Measurements from ENCODE around the gene CADPS2. TPM values are rescaled to one million over a fixed set of nuclear protein-coding genes. Genes with fewer than 3 reads are reported as not detected.
"Not testable (repeated sequence)": the region's sequence is repeated elsewhere in the genome, so short reads cannot be mapped to it uniquely, and the experiment has no call there.

Gene CADPS2
- total RNA-seq, 2 donors from 2014 or later: not detected

DNA sequence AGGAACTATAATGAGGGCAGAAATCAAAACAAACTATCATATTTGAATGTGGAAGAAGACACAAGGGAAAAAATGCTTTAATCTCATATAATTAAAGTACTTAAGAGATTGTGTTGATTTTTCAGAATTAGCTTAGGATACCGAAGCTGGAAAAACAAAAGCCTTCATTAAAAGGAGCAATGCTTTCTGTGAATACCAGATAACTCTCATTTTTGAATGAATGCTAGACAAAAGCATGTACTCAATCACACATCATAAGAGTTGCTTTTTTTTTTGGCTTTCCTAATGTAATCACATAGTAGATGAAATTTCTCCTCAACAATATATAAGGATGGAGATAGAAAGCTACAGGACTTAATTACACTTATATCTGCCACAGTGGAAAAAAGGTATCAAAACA is 43.3 kb downstream of the CADPS2 start:
- Mint-ChIP-seq H3K27me3 (no peaks in the 10 kb centered on the region), H3K4me1 (ENCODE audit: low read depth in 2 of 2) (no peaks in the 10 kb centered on the region), H3K27ac (no peak overlapping the region), H3K36me3 (no peaks in the 10 kb centered on the region), H3K9me3 (peaks cover 21% of the 10 kb centered on the region), H3K4me3 (no peak overlapping the region)
- DNase-seq (ENCODE audit: low spot score) (no peak), ATAC-seq (no peak)

DNA sequence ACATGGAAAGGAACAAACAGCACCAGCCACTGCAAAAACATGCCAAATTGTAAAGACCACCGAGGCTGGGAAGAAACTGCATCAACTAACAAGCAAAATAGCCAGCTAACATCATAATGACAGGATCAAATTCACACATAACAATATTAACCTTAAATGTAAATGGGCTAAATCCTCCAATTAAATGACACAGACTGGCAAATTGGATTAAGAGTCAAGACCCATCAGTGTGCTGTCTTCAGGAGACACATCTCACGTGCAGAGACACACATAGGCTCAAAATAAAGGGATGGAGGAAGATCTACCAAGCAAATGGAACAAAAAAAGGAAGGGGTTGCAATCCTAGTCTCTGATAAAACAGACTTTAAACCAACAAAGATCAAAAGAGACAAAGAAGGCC is 50.0 kb downstream of the CADPS2 start:
- DNase-seq (ENCODE audit: low spot score); H3K4me3 Mint-ChIP-seq; H3K27ac Mint-ChIP-seq; H3K4me1 Mint-ChIP-seq (ENCODE audit: low read depth in 2 of 2); ATAC-seq; H3K27me3 Mint-ChIP-seq: not testable (repeated sequence)
- H3K9me3 Mint-ChIP-seq: peaks cover 16% of the 10 kb centered on the region
- peaks cover 10% of the 10 kb centered on the region for H3K36me3 Mint-ChIP-seq

DNA sequence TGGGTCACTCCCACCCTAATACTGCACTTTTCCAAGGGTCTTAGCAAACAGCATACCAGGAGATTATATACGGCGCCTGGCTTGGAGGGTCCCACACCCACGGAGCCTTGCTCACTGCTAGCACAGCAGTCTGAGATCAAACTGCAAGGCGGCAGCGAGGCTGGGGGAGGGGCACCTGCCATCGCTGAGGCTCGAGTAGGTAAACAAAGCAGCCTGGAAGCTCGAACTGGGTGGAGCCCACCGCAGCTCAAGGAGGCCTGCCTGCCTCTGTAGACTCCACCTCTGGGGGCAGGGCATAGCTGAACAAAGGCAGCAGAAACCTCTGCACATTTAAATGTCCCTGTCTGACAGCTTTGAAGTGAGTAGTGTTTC is 51.7 kb downstream of the CADPS2 start:
- not testable (repeated sequence) for H3K4me3 Mint-ChIP-seq; ATAC-seq; H3K27me3 Mint-ChIP-seq; H3K27ac Mint-ChIP-seq; H3K4me1 Mint-ChIP-seq (ENCODE audit: low read depth in 2 of 2); DNase-seq (ENCODE audit: low spot score)
- Mint-ChIP-seq H3K9me3 (peaks cover 16% of the 10 kb centered on the region), H3K36me3 (peaks cover 10% of the 10 kb centered on the region)

DNA sequence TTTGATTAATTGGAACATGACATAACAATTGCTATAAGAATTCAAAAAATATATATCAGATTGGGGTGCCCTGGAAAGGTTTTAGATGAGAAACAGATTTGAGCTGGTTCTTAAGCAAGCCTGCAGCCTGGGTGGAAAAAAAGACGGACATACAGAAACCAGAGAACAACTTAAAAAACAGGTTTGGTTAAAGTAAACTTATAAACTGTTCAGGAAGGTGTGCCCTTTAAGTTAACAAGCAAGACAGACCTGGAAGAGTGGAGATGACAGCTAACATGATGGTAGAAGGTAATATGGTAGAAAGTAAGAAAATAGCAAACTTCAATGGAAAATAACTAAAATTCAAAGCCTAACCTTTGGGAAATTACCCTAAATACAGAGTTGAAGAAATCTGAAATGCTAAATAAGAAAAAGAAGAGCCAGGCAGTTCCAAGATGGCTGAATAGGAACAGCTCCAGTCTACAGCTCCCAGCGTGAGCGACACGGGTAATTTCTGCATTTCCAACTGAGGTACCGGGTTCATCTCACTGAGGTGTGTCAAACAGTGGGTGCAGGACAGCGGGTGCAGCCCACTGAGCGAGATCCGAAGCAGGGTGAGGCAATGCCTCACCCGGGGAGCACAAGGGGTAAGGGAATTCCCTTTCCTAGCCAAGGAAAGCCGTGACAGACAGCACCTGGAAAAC is 52.2 kb downstream of the CADPS2 start:
- ATAC-seq (no peak), DNase-seq (ENCODE audit: low spot score) (no peak)
- no peaks in the 10 kb centered on the region for H3K27me3 Mint-ChIP-seq
- H3K4me1 Mint-ChIP-seq (ENCODE audit: low read depth in 2 of 2): no peaks in the 10 kb centered on the region
- no peak overlapping the region for H3K27ac Mint-ChIP-seq
- H3K36me3 Mint-ChIP-seq: peaks cover 10% of the 10 kb centered on the region
- peaks cover 16% of the 10 kb centered on the region for H3K9me3 Mint-ChIP-seq
- no peak overlapping the region for H3K4me3 Mint-ChIP-seq

DNA sequence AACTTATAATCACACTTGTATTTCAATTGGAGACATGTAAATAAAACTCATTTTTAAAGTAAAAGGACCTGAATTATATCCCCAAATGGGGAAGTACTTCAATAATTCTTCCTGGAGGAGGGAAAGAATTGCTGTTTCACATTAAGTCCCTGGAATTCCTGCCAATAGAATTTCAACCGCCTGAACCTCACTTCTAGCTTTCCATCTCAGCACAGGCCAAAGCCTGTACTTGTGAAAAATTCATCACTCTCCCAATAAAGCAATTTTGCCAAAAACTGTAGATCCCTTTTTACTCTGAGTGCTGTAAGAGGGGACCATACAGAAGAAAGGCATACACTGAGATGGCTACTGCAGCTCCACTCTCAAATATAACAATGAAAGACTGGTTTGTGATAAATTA is 54.8 kb downstream of the CADPS2 start:
- H3K9me3 Mint-ChIP-seq: peaks cover 19% of the 10 kb centered on the region
- no peaks in the 10 kb centered on the region for H3K4me1 Mint-ChIP-seq (ENCODE audit: low read depth in 2 of 2)
- H3K4me3 Mint-ChIP-seq: no peak overlapping the region
- no peaks in the 10 kb centered on the region for H3K27me3 Mint-ChIP-seq
- ATAC-seq (no peak), DNase-seq (ENCODE audit: low spot score) (no peak)
- peaks cover 10% of the 10 kb centered on the region for H3K36me3 Mint-ChIP-seq
- H3K27ac Mint-ChIP-seq: no peak overlapping the region

DNA sequence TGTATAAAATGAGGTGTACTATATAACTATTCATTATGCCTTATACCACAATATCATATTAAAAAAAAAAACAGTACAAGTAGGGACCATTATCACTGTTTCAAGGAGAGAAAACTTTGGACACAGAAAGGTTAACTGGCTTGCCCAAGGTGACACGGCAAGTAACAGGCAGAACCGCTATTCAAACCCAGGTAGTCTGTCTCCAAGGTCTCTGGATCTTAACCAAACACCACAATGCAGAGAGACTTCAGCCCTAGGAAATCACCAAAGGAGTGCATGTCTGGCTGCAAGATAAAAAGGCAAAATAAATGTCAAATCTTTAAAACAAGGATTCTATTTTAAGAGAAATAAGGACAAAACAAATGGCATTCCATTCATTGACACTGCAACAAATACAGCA is 56.3 kb downstream of the CADPS2 start:
- ATAC-seq (no peak), DNase-seq (ENCODE audit: low spot score) (no peak)
- Mint-ChIP-seq H3K36me3 (peaks cover 5% of the 10 kb centered on the region), H3K27me3 (no peaks in the 10 kb centered on the region), H3K9me3 (peaks cover 12% of the 10 kb centered on the region), H3K4me3 (no peak overlapping the region), H3K27ac (no peak overlapping the region), H3K4me1 (ENCODE audit: low read depth in 2 of 2) (no peaks in the 10 kb centered on the region)

DNA sequence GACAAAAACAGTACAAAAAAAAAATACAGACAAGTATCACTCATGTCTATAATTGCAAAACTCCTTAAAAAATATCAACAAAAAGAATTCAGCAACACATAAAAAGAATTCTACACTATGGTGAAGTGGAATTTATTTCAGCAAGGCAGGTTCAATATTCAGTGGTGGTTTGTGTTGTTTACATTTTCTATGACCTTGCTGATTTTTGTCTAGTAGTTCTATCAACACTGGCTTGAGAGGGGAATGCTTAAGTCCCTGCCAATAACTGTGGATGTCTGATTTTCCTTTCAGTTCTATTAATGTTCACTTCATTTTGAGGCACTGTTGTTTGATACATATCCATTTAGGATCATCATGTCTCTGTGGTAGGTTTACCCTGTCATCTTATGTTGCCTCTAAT is 58.5 kb downstream of the CADPS2 start:
- DNase-seq (ENCODE audit: low spot score): no peak
- H3K9me3 Mint-ChIP-seq: peaks cover 8% of the 10 kb centered on the region
- no peaks in the 10 kb centered on the region for H3K36me3 Mint-ChIP-seq
- ATAC-seq: no peak
- no peak overlapping the region for H3K4me3 Mint-ChIP-seq
- H3K27me3 Mint-ChIP-seq: no peaks in the 10 kb centered on the region
- H3K4me1 Mint-ChIP-seq (ENCODE audit: low read depth in 2 of 2): no peaks in the 10 kb centered on the region
- no peak overlapping the region for H3K27ac Mint-ChIP-seq

DNA sequence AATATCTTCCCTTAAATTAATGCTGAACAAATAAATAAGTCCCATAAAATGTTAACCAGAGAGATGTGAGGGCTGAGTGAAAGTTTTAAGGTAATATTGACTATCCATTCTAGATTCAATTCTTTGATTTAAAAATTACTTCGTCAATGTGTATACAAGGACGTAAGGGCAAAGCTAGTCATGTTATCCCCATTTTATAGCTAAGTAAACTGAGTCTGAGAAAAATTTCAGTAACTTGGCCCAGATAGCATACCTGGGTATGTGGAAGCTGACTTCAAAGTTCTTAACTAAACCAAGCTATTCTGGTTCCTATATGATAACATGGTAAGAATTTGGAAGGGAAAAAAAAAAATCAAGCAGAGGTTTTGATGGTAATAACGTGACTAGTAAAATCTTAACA is 72.4 kb downstream of the CADPS2 start:
- ATAC-seq (no peak), DNase-seq (ENCODE audit: low spot score) (no peak)
- Mint-ChIP-seq H3K4me3 (no peak overlapping the region), H3K27ac (no peak overlapping the region), H3K36me3 (no peaks in the 10 kb centered on the region), H3K4me1 (ENCODE audit: low read depth in 2 of 2) (no peaks in the 10 kb centered on the region), H3K9me3 (peaks cover 16% of the 10 kb centered on the region), H3K27me3 (no peaks in the 10 kb centered on the region)

DNA sequence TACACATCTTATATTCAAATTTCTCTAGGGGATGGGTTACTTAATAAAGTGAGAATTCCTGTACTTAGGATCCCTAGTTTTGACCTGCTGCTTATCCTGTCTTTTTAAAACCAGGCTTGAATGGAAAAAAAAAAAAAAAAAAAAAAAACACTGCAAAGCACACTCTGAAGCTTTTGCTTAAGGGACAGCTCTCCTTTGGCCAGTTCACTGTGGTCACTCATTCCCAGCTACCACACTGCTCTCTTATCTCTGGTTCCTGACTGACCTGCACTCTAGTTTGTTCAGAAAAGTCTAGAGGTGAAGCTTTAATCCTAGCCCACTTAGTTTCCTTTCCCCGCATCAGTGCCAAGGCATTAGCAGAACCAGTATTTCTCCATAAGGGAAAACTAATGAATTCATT is 82.4 kb downstream of the CADPS2 start:
- Mint-ChIP-seq H3K4me3 (no peak overlapping the region), H3K9me3 (peaks cover 4% of the 10 kb centered on the region), H3K4me1 (ENCODE audit: low read depth in 2 of 2) (no peaks in the 10 kb centered on the region), H3K27me3 (no peaks in the 10 kb centered on the region), H3K27ac (no peak overlapping the region), H3K36me3 (no peaks in the 10 kb centered on the region)
- DNase-seq (ENCODE audit: low spot score) (no peak), ATAC-seq (no peak)

DNA sequence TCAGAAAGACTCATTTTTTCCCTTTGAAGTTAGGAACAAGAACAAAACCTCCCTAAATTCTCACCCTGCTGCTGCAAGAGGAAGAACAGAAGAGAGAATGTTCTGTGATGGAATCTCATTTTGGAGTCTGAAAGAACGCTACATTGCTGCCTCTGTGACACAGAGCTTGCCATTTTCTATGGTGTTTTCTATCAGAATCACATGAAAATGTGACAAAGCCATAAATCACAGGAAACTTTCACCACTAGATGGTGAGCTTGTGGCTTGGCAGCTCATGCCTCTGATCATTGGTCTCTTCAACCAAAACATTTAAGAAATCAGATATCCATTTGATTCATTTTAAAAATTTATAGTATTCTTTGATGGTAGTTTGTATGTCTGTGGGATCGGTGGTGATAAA is 82.9 kb downstream of the CADPS2 start:
- peaks cover 4% of the 10 kb centered on the region for H3K9me3 Mint-ChIP-seq
- H3K4me1 Mint-ChIP-seq (ENCODE audit: low read depth in 2 of 2): no peaks in the 10 kb centered on the region
- no peak overlapping the region for H3K27ac Mint-ChIP-seq
- H3K27me3 Mint-ChIP-seq: no peaks in the 10 kb centered on the region
- ATAC-seq (no peak), DNase-seq (ENCODE audit: low spot score) (no peak)
- H3K36me3 Mint-ChIP-seq: no peaks in the 10 kb centered on the region
- no peak overlapping the region for H3K4me3 Mint-ChIP-seq

DNA sequence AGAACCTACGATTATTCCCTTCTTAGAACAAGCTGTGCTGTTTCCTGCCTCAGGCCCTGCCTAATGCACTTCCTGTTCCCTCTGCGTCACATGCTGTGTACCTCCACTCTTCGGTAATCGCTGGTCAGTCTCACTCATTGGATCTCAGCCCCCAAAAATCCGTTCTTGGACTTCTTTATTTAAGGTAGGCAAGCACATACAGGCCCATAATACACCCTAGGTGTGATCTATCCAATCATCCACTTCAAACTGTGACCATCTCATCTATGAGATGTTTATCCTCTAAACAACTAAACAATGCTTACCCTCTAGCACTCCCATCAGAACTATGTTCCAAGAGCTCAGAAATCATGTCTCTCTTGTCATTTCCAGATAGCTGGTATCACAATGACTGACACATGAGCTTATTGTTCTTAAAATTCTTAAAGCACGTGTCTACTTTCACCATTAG is 83.9 kb downstream of the CADPS2 start:
- H3K9me3 Mint-ChIP-seq: peaks cover 5% of the 10 kb centered on the region
- ATAC-seq: no peak
- no peak overlapping the region for H3K4me3 Mint-ChIP-seq
- H3K27ac Mint-ChIP-seq: no peak overlapping the region
- no peaks in the 10 kb centered on the region for H3K36me3 Mint-ChIP-seq
- H3K4me1 Mint-ChIP-seq (ENCODE audit: low read depth in 2 of 2): no peaks in the 10 kb centered on the region
- DNase-seq (ENCODE audit: low spot score): no peak
- no peaks in the 10 kb centered on the region for H3K27me3 Mint-ChIP-seq

DNA sequence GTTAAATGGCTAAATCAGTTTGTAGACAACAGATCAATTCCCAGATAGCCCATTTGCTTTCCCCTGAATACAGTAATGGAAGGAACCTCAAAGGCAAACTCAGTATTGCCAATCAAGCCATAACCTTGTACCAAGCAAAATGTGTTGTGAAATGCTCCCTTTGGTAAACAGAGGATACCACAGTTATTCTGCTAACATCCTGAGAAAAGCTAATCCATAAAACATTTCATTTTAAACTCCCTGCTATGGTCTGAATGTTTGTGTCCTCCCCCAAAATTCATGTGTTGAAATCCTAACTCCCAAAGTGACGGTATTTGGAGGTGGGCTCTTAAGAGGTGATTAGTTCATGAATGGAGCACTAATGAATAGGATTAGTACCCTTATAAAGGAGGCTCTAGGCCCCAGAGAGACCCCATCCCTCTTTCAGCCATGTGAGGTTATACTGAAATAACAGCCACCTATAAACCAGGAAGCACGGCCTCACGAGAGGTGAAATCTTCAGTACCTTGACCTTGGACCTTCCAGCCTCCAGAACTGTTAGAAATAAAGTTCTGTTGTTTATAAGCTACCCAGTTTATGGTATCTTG is 94.2 kb downstream of the CADPS2 start:
- H3K27me3 Mint-ChIP-seq: no peaks in the 10 kb centered on the region
- H3K27ac Mint-ChIP-seq: no peak overlapping the region
- peaks cover 16% of the 10 kb centered on the region for H3K36me3 Mint-ChIP-seq
- H3K9me3 Mint-ChIP-seq: peaks cover 27% of the 10 kb centered on the region
- ATAC-seq (no peak), DNase-seq (ENCODE audit: low spot score) (no peak)
- no peaks in the 10 kb centered on the region for H3K4me1 Mint-ChIP-seq (ENCODE audit: low read depth in 2 of 2)
- H3K4me3 Mint-ChIP-seq: no peak overlapping the region

DNA sequence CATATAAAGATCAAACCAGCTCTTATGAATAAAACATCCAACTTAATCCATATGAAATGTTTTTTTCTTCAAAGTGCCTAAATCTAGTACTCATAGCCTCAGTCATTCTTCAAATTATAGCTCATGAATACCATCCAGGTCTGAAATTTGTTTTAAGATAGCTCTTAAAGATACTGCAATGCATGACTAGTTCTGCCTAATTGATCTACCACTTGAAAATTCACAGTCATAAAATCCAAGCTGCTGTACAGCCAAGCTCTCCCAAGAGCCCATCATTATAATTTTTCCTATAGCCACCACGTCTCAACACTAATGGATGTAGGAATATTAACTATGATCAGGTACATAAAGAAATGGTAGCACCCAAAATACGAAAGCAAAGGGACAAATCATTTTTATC is 95.7 kb downstream of the CADPS2 start:
- H3K4me3 Mint-ChIP-seq: no peak overlapping the region
- no peak for DNase-seq (ENCODE audit: low spot score)
- no peaks in the 10 kb centered on the region for H3K4me1 Mint-ChIP-seq (ENCODE audit: low read depth in 2 of 2)
- H3K9me3 Mint-ChIP-seq: peaks cover 23% of the 10 kb centered on the region
- peaks cover 16% of the 10 kb centered on the region for H3K36me3 Mint-ChIP-seq
- no peak for ATAC-seq
- H3K27me3 Mint-ChIP-seq: no peaks in the 10 kb centered on the region
- no peak overlapping the region for H3K27ac Mint-ChIP-seq

DNA sequence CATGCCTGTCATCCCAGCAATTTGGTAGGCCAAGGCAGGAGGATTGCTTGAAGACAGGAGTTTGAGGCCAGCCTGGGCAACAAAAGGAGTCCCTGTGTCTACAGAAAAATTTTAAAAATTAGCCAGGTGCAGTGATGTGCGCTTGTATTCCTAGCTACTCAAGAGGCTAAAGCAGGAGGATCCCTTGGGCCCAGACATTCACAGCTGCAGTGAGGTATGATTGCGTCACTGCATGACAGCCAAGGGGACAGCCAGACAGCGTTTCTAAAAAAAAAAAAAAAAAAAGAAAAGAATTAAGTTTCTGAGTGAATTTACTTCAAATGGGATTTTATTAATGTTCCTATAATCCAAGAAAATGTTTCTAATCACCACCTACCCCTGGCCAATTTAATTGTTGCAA is 96.1 kb downstream of the CADPS2 start:
- ATAC-seq: no peak
- H3K27me3 Mint-ChIP-seq: no peaks in the 10 kb centered on the region
- no peaks in the 10 kb centered on the region for H3K4me1 Mint-ChIP-seq (ENCODE audit: low read depth in 2 of 2)
- H3K9me3 Mint-ChIP-seq: peaks cover 21% of the 10 kb centered on the region
- peaks cover 14% of the 10 kb centered on the region for H3K36me3 Mint-ChIP-seq
- no peak overlapping the region for H3K4me3 Mint-ChIP-seq
- no peak for DNase-seq (ENCODE audit: low spot score)
- H3K27ac Mint-ChIP-seq: no peak overlapping the region

DNA sequence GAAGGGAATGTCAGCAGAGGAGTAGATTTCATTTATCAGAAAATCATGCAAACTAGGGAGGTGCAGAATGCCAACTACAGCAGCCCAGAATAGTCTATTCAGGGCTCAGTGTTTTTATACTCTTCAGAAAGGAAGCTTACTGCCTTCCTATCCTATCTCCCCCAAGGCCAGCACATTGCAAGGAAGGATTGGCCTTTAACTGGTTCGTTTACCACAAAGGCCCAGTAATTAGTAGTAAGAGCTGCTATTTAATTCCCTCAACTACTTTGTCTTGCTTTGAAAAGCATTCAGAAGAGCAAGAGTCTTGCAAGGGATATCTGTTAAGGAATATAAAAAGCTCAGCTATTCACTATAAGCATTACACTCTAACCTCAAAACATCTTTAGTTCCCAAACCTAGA is 97.1 kb downstream of the CADPS2 start:
- no peak for DNase-seq (ENCODE audit: low spot score)
- Mint-ChIP-seq H3K36me3 (peaks cover 8% of the 10 kb centered on the region), H3K4me1 (ENCODE audit: low read depth in 2 of 2) (no peaks in the 10 kb centered on the region), H3K27ac (no peak overlapping the region), H3K4me3 (no peak overlapping the region), H3K27me3 (no peaks in the 10 kb centered on the region), H3K9me3 (peaks cover 16% of the 10 kb centered on the region)
- no peak for ATAC-seq
